Measurements from ENCODE around the gene WNT2B. TPM values are rescaled to one million over a fixed set of nuclear protein-coding genes. Genes with fewer than 3 reads are reported as not detected.

Gene WNT2B
- total and polyA plus RNA-seq, 2 of the 8 experiments (the other 6 are each of a cell fraction or from before 2014, with no cell fraction given) = 0.33 to 2.0 TPM

DNA sequence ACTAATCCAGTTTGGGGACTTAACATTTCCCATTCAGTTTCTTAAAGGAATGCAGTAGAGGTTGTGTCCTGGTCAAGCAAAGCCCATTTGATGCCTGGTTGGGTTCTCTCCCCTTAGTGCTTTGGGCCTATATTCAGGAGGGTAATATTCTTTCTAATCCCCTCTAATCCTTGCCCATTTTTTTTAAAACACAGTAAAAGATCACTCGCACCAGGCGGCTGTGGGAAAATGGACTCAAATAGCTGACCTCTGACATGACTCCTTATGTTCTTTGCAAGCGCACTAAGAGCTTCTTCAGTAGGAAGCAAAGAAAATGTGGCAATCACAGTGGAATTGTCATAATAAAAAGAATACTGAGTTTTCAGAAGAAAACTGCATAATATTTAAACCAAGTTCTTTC lies 49.9 kb downstream of the WNT2B start:
- Histone ChIP-seq H3K23ac (ENCODE audit: insufficient read length) (no peak overlapping the region), H2BK15ac (ENCODE audit: low read length) (no peak overlapping the region), H2BK20ac (ENCODE audit: low read length) (no peak overlapping the region), H4K91ac (replicated peaks; ENCODE audit: insufficient read length, low read length) (no peak overlapping the region), H4K20me1 (replicated peaks in 1 of 2; ENCODE audit: control insufficient read depth in 1 of 2, insufficient read depth in 2 of 2, low read length in 2 of 2) (no peaks in the 10 kb centered on the region), H3K27ac (ENCODE audit: low read depth, low read length) (no peak overlapping the region), H3K36me3 (ENCODE audit: control insufficient read depth in 2 of 4, insufficient read depth in 4 of 4, low read length in 3 of 4) (no peaks in the 10 kb centered on the region), H3K4ac (replicated peaks; ENCODE audit: insufficient read length, low read depth, low read length) (no peak overlapping the region), H3K18ac (ENCODE audit: extremely low read depth, low read length) (no peak overlapping the region), H2BK5ac (ENCODE audit: low read depth, low read length) (no peak overlapping the region), H3K14ac (ENCODE audit: insufficient read length) (no peak overlapping the region), H3K9ac (replicated peaks in 1 of 4; ENCODE audit: extremely low read depth in 1 of 4, low read depth in 3 of 4, low read length in 3 of 4) (no peak overlapping the region), H3K79me1 (ENCODE audit: low read depth, low read length) (no peaks in the 10 kb centered on the region), H3K56ac (replicated peaks; ENCODE audit: insufficient read length, low read depth, low read length) (no peak overlapping the region), H3K4me1 (replicated peaks in 1 of 4; ENCODE audit: control insufficient read depth in 3 of 4, insufficient read depth in 4 of 4, low read length in 3 of 4) (no peaks in the 10 kb centered on the region), H2BK12ac (ENCODE audit: low read depth, low read length) (no peak overlapping the region), H4K5ac (ENCODE audit: insufficient read length, low read depth, low read length) (no peak overlapping the region), H3K23me2 (ENCODE audit: low read depth, low read length) (no peaks in the 10 kb centered on the region), H2AFZ (ENCODE audit: low read length) (no peak overlapping the region), H4K8ac (ENCODE audit: extremely low read depth, insufficient read depth, low read length) (no peak overlapping the region), H2BK120ac (replicated peaks; ENCODE audit: low read depth, low read length) (no peak overlapping the region), H3K79me2 (ENCODE audit: control insufficient read depth in 1 of 2, insufficient read depth in 2 of 2, low read length in 2 of 2) (no peaks in the 10 kb centered on the region), H3K4me3 (ENCODE audit: extremely low read depth in 1 of 4, insufficient read depth in 2 of 4, low read depth in 3 of 4, low read length in 4 of 4) (no peak overlapping the region), H3K4me2 (ENCODE audit: insufficient read depth in 1 of 2, low read depth in 2 of 2, low read length in 2 of 2) (no peak overlapping the region), H3K27me3 (replicated peaks in 1 of 4; ENCODE audit: control insufficient read depth in 3 of 4, extremely low read depth in 1 of 4, insufficient read depth in 3 of 4, low read length in 3 of 4) (no peaks in the 10 kb centered on the region), H2AK5ac (ENCODE audit: low read depth, low read length) (no peak overlapping the region), H3K9me3 (ENCODE audit: insufficient read depth in 2 of 2, low read depth in 1 of 2, low read length in 1 of 2) (no peaks in the 10 kb centered on the region)
- DNase-seq (ENCODE audit: low read depth in 1 of 2, low spot score in 2 of 2) (no peak), FAIRE-seq (no peak)
- ChIA-PET POLR2A (ENCODE audit: partially characterized antibody) (interaction anchor here (1.6 kb wide), 1 partner anchor 61 kb away, joined by 4 read pairs; the partner anchor contains the start of genes CAPZA1 and ST7L), CTCF (ENCODE audit: partially characterized antibody) (interaction anchor here (1.7 kb wide), 1 partner anchor 16 kb away, joined by 3 read pairs; no protein-coding TSS in a partner anchor)
- 80% methylated on average over 3 of the region's 3 CpGs; no CpG with 5 or more reads in 1 of the 2 experiments for WGBS, 2 experiments (ENCODE audit: extremely low coverage in 1 of 2, insufficient coverage in 1 of 2, insufficient read length in 1 of 2, insufficient replicate concordance in 2 of 2, low coverage in 1 of 2, low lambda C conversion rate in 2 of 2, missing lambda C conversion rate in 1 of 2)
- TF ChIP-seq RFX5 (IDR thresholded peaks at IDR 0.05; ENCODE audit: borderline replicate concordance, low read depth, low read length) = no peak
- no peak for TF ChIP-seq TAF7 (optimal IDR thresholded peaks at IDR 0.05; ENCODE audit: borderline replicate concordance, low read depth, low read length)
- TF ChIP-seq TEAD4 (IDR thresholded peaks at IDR 0.05; ENCODE audit: low read depth, low read length) = no peak
- no peak for TF ChIP-seq TBP (IDR thresholded peaks at IDR 0.05; ENCODE audit: low read depth, low read length)
- no peak for TF ChIP-seq NRF1 (IDR thresholded peaks at IDR 0.05; ENCODE audit: low read depth, low read length)
- TF ChIP-seq, protein P1, sequence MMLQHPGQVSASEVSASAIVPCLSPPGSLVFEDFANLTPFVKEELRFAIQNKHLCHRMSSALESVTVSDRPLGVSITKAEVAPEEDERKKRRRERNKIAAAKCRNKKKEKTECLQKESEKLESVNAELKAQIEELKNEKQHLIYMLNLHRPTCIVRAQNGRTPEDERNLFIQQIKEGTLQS (IDR thresholded peaks at IDR 0.05; ENCODE audit: insufficient read depth, low read depth, low read length) = no peak
- no peak for TF ChIP-seq TCF12 (IDR thresholded peaks at IDR 0.05; ENCODE audit: low read depth, low read length)
- TF ChIP-seq SP4 (IDR thresholded peaks at IDR 0.05; ENCODE audit: low read length) = no peak
- TF ChIP-seq CREB1 (IDR thresholded peaks at IDR 0.05) = no peak
- TF ChIP-seq RBBP5 (IDR thresholded peaks at IDR 0.05; ENCODE audit: borderline replicate concordance, low read depth, low read length) = no peak
- no peak for TF ChIP-seq TAF1 (IDR thresholded peaks at IDR 0.05; ENCODE audit: low read depth, low read length)
- no peak for TF ChIP-seq POLR2A (IDR thresholded peaks at IDR 0.05; ENCODE audit: control extremely low read depth in 1 of 2, low read depth in 2 of 2, low read length in 2 of 2)
- TF ChIP-seq HDAC6 (IDR thresholded peaks at IDR 0.05; ENCODE audit: low read depth, low read length) = no peak
- TF ChIP-seq SAP30 (IDR thresholded peaks at IDR 0.05; ENCODE audit: insufficient read depth, insufficient replicate concordance, low read length) = no peak
- TF ChIP-seq EP300 (IDR thresholded peaks at IDR 0.05; ENCODE audit: borderline replicate concordance in 1 of 2, low read depth in 2 of 2, low read length in 2 of 2) = no peak
